SU-DHL-6 (cell line): ENCODE results near the gene UBA6.

Source experiments
- H2AFZ ChIP-seq: fragments of 200-600 bp; sonication (generic); 2 replicates; pipeline ENCODE4 v1.6.1; 2014; ENCODE audit warnings: low read depth, mild to moderate bottlenecking, moderate library complexity, mixed read lengths, antibody characterized with exemption, low read length; ENCODE audit not compliant: severe bottlenecking
- H3F3A ChIP-seq: fragments of 200-600 bp; shearing (Covaris generic); 2 replicates; pipeline ENCODE4 v1.6.0; 2016; ENCODE audit warnings: antibody characterized with exemption, mild to moderate bottlenecking; ENCODE audit not compliant: insufficient read depth
- H3K27ac ChIP-seq: fragments of 200-600 bp; sonication (generic); 2 replicates; pipeline ENCODE4 v1.5.1; 2016; ENCODE audit warnings: low read depth, mild to moderate bottlenecking, low read length, moderate library complexity, mixed read lengths
- H3K27me3 ChIP-seq: fragments of 200-600 bp; sonication (generic), shearing (Covaris generic); 2 replicates; pipeline ENCODE4 v1.6.0; 2014; ENCODE audit warnings: mild to moderate bottlenecking, low read length
- H3K36me3 ChIP-seq: fragments of 200-600 bp; sonication (generic); 2 replicates; pipeline ENCODE4 v1.6.1; 2014; ENCODE audit warnings: mild to moderate bottlenecking, low read length, mixed read lengths
- H3K4me2 ChIP-seq: fragments of 300-600, 200-600 bp; shearing (Covaris generic), sonication (generic); 2 replicates; pipeline ENCODE4 v1.6.0; 2014; ENCODE audit warnings: low read length, low read depth, mild to moderate bottlenecking; ENCODE audit not compliant: poor library complexity, severe bottlenecking
- H3K4me3 ChIP-seq: fragments of 200-600 bp; sonication (generic); 2 replicates; pipeline ENCODE4 v1.5.1; 2014; ENCODE audit warnings: antibody characterized with exemption, low read length, mild to moderate bottlenecking, mixed read lengths; ENCODE audit not compliant: insufficient read depth, poor library complexity, severe bottlenecking
- H3K79me2 ChIP-seq: fragments of 200-600 bp; sonication (generic); 2 replicates; pipeline ENCODE4 v1.6.1; 2014; ENCODE audit warnings: mild to moderate bottlenecking, low read length, moderate library complexity; ENCODE audit not compliant: insufficient read depth
- H3K9ac ChIP-seq: fragments of 200-600 bp; sonication (generic); 2 replicates; pipeline ENCODE4 v1.7.0; 2014; ENCODE audit warnings: mild to moderate bottlenecking, low read length
- H3K9me2 ChIP-seq: fragments of 200-600 bp; sonication (generic); replicated peaks from 2 replicates; pipeline ENCODE4 v1.6.1; 2014; ENCODE audit warnings: low read length; ENCODE audit not compliant: insufficient read depth
- H3K9me3 ChIP-seq: fragments of 200-600 bp; sonication (generic); 2 replicates; pipeline ENCODE4 v1.6.1; 2014; ENCODE audit warnings: low read length, mixed read lengths; ENCODE audit not compliant: insufficient read depth
- H4K20me1 ChIP-seq: fragments of 200-600 bp; sonication (generic); 2 replicates; pipeline ENCODE4 v1.6.1; 2014; ENCODE audit warnings: low read depth, mild to moderate bottlenecking, antibody characterized with exemption, low read length, moderate library complexity, mixed read lengths
- CTCF ChIP-seq: fragments of 200-600 bp; sonication (generic); IDR thresholded peaks from one replicate; pipeline ENCODE4 v1.5.1; 2017; ENCODE audit warnings: antibody characterized with exemption, mild to moderate bottlenecking, low read length, moderate library complexity; ENCODE audit not compliant: insufficient read depth, poor library complexity, severe bottlenecking
- EZH2phosphoT487 ChIP-seq: fragments of 200-600 bp; sonication (generic), shearing (Covaris generic); conservative IDR thresholded peaks from 2 replicates; pipeline ENCODE4 v1.6.1; 2018; ENCODE audit warnings: mild to moderate bottlenecking, antibody characterized with exemption, low read length, moderate library complexity, mixed read lengths

UBA6 gene

GRCh38 chr4:67700738-67701516, at the start of gene UBA6:
Gene UBA6, minus strand, starts transcription at chr4:67701155. Its CDS starts 36 bp downstream, at chr4:67701119.
- H3K27ac ChIP-seq: peak within 1 kb of the TSS; percentile 68
- no peaks in the 10 kb centered on the region for H3K27me3 ChIP-seq
- H3K4me2 ChIP-seq: peak within 1 kb of the TSS; percentile 93
- no peaks in the 10 kb centered on the region for H3K9me2 ChIP-seq
- H2AFZ ChIP-seq: peak within 1 kb of the TSS; percentile 62
- TF ChIP-seq EZH2phosphoT487 (no peak), CTCF (peak; percentile 29)
- no peaks in the 10 kb centered on the region for H4K20me1 ChIP-seq
- H3K9me3 ChIP-seq: no peaks in the 10 kb centered on the region
- peak within 1 kb of the TSS; percentile 82 for H3K9ac ChIP-seq
- H3K4me3 ChIP-seq: peak within 1 kb of the TSS; percentile 85
- H3F3A ChIP-seq: peaks cover 12% of the 10 kb centered on the region
- peaks cover 64% of the 10 kb centered on the region for H3K79me2 ChIP-seq
- 0 out of 2 replicates have a peak, but pooled peaks cover 1% of the 10 kb centered on the region for H3K36me3 ChIP-seq

- no peaks in the 10 kb centered on the region for H3K79me2 ChIP-seq
- H3F3A ChIP-seq: no peaks in the 10 kb centered on the region
- H4K20me1 ChIP-seq: no peaks in the 10 kb centered on the region
- no peak overlapping the region for H3K27ac ChIP-seq
- H3K36me3 ChIP-seq: no peaks in the 10 kb centered on the region
- no peak overlapping the region for H3K4me3 ChIP-seq
- H3K9ac ChIP-seq: no peak overlapping the region
- no peak for TF ChIP-seq CTCF
- TF ChIP-seq EZH2phosphoT487: no peak
- H3K9me2 ChIP-seq: no peaks in the 10 kb centered on the region
- no peak overlapping the region for H2AFZ ChIP-seq
- no peaks in the 10 kb centered on the region for H3K9me3 ChIP-seq
- H3K4me2 ChIP-seq: no peak overlapping the region
- H3K27me3 ChIP-seq: no peaks in the 10 kb centered on the region
Observed at GRCh38 chr4:67750691-67751090, 49.7 kb upstream of the UBA6 start.

- H3K36me3 ChIP-seq: no peaks in the 10 kb centered on the region
- no peak overlapping the region for H3K4me2 ChIP-seq
- H3F3A ChIP-seq: no peaks in the 10 kb centered on the region
Observed at GRCh38 chr4:67749286-67749685, 48.3 kb upstream of the UBA6 start.

More at GRCh38 chr4:67749286-67749685, 48.3 kb upstream of the UBA6 start:
- Histone ChIP-seq H3K79me2 (no peaks in the 10 kb centered on the region), H3K9me3 (no peaks in the 10 kb centered on the region), H3K9ac (no peak overlapping the region), H3K4me3 (no peak overlapping the region), H3K27ac (no peak overlapping the region), H2AFZ (no peak overlapping the region), H4K20me1 (no peaks in the 10 kb centered on the region), H3K9me2 (no peaks in the 10 kb centered on the region), H3K27me3 (no peaks in the 10 kb centered on the region)
- TF ChIP-seq EZH2phosphoT487 (no peak), CTCF (no peak)
